C4-2B (cell line): ENCODE measurements around the gene RHOXF2B.
"Not testable (repeated sequence)": the region's sequence is repeated elsewhere in the genome, so short reads cannot be mapped to it uniquely, and the experiment has no call there.

Source experiments
- ZFX ChIP-seq: fragments of 450-650 bp; IDR thresholded peaks from 2 replicates; pipeline ENCODE4 v1.6.1; 2017
- TF ChIP-seq, protein P1 (sequence below): fragments of 450-650 bp; conservative IDR thresholded peaks from 2 replicates; pipeline ENCODE4 v1.5.1; 2017; ENCODE audit warnings: mild to moderate bottlenecking

DNA sequence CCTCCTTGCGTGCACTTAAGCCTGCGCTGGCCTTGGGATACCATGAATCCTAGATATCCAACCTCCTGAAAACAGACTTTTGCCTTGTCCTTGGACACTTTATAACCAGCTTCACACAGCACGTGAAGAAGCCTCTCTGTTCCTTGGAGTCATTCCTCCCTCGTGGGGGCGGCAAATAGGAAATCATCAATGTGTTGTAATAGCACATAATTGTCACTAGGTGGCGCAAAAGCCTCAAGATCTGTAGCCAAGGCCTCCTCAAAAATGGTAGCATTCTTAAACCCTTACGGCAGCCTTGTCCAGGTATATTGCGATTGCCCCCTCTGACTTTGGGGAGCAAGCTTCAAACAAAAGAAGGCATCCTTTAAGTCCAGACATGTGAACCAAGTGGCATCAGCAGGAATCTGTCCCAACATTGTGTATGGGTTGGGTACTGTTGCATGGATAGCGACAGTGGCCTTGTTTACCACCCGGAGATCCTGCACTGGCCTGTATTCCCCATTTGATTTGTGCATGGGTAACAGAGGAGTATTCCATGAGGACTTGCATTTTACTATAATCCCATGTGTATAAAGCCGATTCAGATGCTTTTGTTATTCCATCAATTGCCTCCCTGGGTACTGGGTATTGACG lies 8.2 kb upstream of the RHOXF2B start:
- TF ChIP-seq, protein P1, sequence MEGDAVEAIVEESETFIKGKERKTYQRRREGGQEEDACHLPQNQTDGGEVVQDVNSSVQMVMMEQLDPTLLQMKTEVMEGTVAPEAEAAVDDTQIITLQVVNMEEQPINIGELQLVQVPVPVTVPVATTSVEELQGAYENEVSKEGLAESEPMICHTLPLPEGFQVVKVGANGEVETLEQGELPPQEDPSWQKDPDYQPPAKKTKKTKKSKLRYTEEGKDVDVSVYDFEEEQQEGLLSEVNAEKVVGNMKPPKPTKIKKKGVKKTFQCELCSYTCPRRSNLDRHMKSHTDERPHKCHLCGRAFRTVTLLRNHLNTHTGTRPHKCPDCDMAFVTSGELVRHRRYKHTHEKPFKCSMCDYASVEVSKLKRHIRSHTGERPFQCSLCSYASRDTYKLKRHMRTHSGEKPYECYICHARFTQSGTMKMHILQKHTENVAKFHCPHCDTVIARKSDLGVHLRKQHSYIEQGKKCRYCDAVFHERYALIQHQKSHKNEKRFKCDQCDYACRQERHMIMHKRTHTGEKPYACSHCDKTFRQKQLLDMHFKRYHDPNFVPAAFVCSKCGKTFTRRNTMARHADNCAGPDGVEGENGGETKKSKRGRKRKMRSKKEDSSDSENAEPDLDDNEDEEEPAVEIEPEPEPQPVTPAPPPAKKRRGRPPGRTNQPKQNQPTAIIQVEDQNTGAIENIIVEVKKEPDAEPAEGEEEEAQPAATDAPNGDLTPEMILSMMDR, result not testable (repeated sequence)
- TF ChIP-seq ZFX, result not testable (repeated sequence)
